ENCODE results near the gene PSMC3IP.

The PSMC3IP gene

DNA sequence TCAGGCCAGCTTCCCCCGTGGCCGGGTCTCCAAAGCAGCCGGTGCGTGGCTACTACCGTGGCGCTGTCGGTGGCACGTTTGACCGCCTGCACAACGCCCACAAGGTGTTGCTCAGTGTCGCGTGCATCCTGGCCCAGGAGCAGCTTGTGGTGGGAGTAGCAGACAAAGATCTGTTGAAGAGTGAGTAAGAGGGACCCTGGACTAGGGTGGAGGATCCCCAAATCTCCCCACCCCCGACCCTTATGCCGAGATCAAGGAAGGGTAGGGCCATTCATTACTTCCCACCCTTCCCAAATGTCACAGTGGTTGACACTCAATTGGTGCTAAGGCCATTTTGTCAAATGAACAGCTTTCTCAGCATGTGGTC lies 14.4 kb downstream of the PSMC3IP start:
- no peaks in the 10 kb centered on the region for H3K27me3 ChIP-seq (ENCODE audit: control insufficient read depth, low read length)
- peak overlapping the region; percentile 73 for H3K4me2 ChIP-seq (ENCODE audit: low read length)
- H4K20me1 ChIP-seq (ENCODE audit: control insufficient read depth, insufficient read depth, low read depth, low read length) = no peaks in the 10 kb centered on the region
- H3K9me2 ChIP-seq (replicated peaks; ENCODE audit: control insufficient read depth, low read length) = no peaks in the 10 kb centered on the region
- peak overlapping the region; percentile 58 for H3K27ac ChIP-seq (ENCODE audit: low read depth, low read length)
- H3K9me3 ChIP-seq (ENCODE audit: control insufficient read depth, insufficient read depth, low read length) = no peaks in the 10 kb centered on the region
- peaks cover 4% of the 10 kb centered on the region; the same call in 1 of the 2 replicates for H3F3A ChIP-seq (ENCODE audit: control insufficient read depth, insufficient read depth)
- H3K36me3 ChIP-seq (ENCODE audit: control insufficient read depth, low read length) = peaks cover 51% of the 10 kb centered on the region
- H3K4me1 ChIP-seq (ENCODE audit: control insufficient read depth, low read length) = peaks cover 33% of the 10 kb centered on the region
- TF ChIP-seq EZH2phosphoT487 (IDR thresholded peaks at IDR 0.05; ENCODE audit: borderline replicate concordance, low read length) = no peak
- TF ChIP-seq, protein P1, sequence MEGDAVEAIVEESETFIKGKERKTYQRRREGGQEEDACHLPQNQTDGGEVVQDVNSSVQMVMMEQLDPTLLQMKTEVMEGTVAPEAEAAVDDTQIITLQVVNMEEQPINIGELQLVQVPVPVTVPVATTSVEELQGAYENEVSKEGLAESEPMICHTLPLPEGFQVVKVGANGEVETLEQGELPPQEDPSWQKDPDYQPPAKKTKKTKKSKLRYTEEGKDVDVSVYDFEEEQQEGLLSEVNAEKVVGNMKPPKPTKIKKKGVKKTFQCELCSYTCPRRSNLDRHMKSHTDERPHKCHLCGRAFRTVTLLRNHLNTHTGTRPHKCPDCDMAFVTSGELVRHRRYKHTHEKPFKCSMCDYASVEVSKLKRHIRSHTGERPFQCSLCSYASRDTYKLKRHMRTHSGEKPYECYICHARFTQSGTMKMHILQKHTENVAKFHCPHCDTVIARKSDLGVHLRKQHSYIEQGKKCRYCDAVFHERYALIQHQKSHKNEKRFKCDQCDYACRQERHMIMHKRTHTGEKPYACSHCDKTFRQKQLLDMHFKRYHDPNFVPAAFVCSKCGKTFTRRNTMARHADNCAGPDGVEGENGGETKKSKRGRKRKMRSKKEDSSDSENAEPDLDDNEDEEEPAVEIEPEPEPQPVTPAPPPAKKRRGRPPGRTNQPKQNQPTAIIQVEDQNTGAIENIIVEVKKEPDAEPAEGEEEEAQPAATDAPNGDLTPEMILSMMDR (IDR thresholded peaks at IDR 0.05; ENCODE audit: low read depth, low read length, poor library complexity, severe bottlenecking) = peak; percentile 23
- H3K79me2 ChIP-seq (ENCODE audit: control insufficient read depth, low read length) = peaks cover 49% of the 10 kb centered on the region
- peak overlapping the region; percentile 88 for H3K4me3 ChIP-seq (ENCODE audit: low read length)

DNA sequence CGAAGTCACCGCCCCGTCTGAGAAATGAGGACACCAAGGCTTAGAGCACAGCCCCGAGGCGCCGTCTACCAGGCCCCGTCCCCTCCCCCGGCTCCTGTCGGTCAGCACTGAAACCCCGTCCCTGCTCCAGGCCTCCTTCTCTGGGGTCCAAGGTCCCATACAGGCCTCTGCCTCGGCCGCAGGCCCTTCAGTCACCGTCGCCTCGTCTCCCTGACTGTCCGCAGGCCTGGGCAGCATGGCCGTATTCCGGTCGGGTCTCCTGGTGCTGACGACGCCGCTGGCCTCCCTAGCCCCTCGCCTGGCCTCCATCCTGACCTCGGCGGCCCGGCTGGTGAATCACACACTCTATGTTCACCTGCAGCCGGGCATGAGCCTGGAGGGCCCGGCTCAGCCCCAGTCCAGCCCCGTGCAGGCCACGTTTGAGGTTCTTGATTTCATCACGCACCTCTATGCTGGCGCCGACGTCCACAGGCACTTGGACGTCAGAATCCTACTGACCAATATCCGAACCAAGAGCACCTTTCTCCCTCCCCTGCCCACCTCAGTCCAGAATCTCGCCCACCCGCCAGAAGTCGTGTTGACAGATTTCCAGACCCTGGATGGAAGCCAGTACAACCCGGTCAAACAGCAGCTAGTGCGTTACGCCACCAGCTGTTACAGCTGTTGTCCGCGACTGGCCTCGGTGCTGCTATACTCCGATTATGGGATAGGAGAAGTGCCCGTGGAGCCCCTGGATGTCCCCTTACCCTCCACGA lies 15.0 kb downstream of the PSMC3IP start:
- Histone ChIP-seq H3K9me3 (ENCODE audit: control insufficient read depth, insufficient read depth, low read length) (no peaks in the 10 kb centered on the region), H3F3A (ENCODE audit: control insufficient read depth, insufficient read depth) (peaks cover 4% of the 10 kb centered on the region; the same call in 1 of the 2 replicates), H3K36me3 (ENCODE audit: control insufficient read depth, low read length) (peaks cover 49% of the 10 kb centered on the region), H3K79me2 (ENCODE audit: control insufficient read depth, low read length) (peaks cover 44% of the 10 kb centered on the region), H3K27ac (ENCODE audit: low read depth, low read length) (peak overlapping the region; percentile 58), H3K4me3 (ENCODE audit: low read length) (peak overlapping the region; percentile 88), H3K4me1 (ENCODE audit: control insufficient read depth, low read length) (peaks cover 28% of the 10 kb centered on the region), H3K9me2 (replicated peaks; ENCODE audit: control insufficient read depth, low read length) (no peaks in the 10 kb centered on the region), H3K27me3 (ENCODE audit: control insufficient read depth, low read length) (no peaks in the 10 kb centered on the region), H3K4me2 (ENCODE audit: low read length) (peak overlapping the region; percentile 73), H4K20me1 (ENCODE audit: control insufficient read depth, insufficient read depth, low read depth, low read length) (no peaks in the 10 kb centered on the region)
- no peak for TF ChIP-seq EZH2phosphoT487 (IDR thresholded peaks at IDR 0.05; ENCODE audit: borderline replicate concordance, low read length)
- TF ChIP-seq, protein P1 (IDR thresholded peaks at IDR 0.05; ENCODE audit: low read depth, low read length, poor library complexity, severe bottlenecking) = no peak

DNA sequence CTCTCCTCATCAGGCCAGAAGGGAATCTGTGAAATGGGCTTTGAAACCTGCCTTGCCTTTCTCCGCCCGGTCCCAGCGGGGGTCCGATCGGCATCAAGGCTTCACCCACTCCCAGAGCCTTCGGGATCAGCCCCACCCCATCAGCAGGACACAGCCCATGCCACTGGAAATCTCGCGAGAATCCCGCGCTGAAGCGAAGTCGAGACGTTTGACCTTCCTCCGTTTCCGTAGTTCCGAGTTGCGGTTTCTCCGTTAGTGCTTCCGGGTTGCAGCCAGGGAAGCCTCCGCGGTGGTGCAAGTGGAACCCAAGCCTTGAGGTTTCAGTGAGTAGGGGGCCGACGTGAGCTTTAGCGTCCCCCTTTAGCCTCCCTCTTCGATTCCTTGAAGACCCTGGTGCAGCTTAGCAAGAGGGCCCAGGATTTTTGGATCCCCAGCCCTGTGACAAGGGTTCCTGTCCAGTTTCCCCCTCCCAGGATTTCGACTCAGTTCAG lies 15.6 kb downstream of the PSMC3IP start, which contains the start of gene COASY:
COASY (plus strand) TSS at position 252 of the 491 bp plus-strand sequence. CDS start 475 bp downstream, outside the sequence.
- Histone ChIP-seq H3F3A (ENCODE audit: control insufficient read depth, insufficient read depth) (peaks cover 4% of the 10 kb centered on the region; the same call in 1 of the 2 replicates), H3K79me2 (ENCODE audit: control insufficient read depth, low read length) (peaks cover 38% of the 10 kb centered on the region), H4K20me1 (ENCODE audit: control insufficient read depth, insufficient read depth, low read depth, low read length) (no peaks in the 10 kb centered on the region), H3K27me3 (ENCODE audit: control insufficient read depth, low read length) (no peaks in the 10 kb centered on the region), H3K27ac (ENCODE audit: low read depth, low read length) (peak within 1 kb of the TSS; percentile 58), H3K4me2 (ENCODE audit: low read length) (peak within 1 kb of the TSS; percentile 73), H3K9me3 (ENCODE audit: control insufficient read depth, insufficient read depth, low read length) (no peaks in the 10 kb centered on the region), H3K4me1 (ENCODE audit: control insufficient read depth, low read length) (peaks cover 27% of the 10 kb centered on the region), H3K36me3 (ENCODE audit: control insufficient read depth, low read length) (peaks cover 46% of the 10 kb centered on the region), H3K9me2 (replicated peaks; ENCODE audit: control insufficient read depth, low read length) (no peaks in the 10 kb centered on the region), H3K4me3 (ENCODE audit: low read length) (peak within 1 kb of the TSS; percentile 88)
- TF ChIP-seq EZH2phosphoT487 (IDR thresholded peaks at IDR 0.05; ENCODE audit: borderline replicate concordance, low read length) = no peak
- TF ChIP-seq, protein P1 (IDR thresholded peaks at IDR 0.05; ENCODE audit: low read depth, low read length, poor library complexity, severe bottlenecking) = no peak

Measured in DOHH2 (cell line).